IPS DF 6.9 (cell line): ENCODE measurements around the gene DIP2C.
"Not testable (repeated sequence)": the region's sequence is repeated elsewhere in the genome, so short reads cannot be mapped to it uniquely, and the experiment has no call there.

Experiments used
- DNase-seq: peaks from one replicate; pipeline ENCODE4 v3.0.0-alpha.2; 2013; ENCODE audit warnings: low read depth, low spot score
- H3K27ac ChIP-seq: one replicate; pipeline ENCODE4 v1.5.1; 2013; ENCODE audit warnings: low read length, control low read depth
- H3K27me3 ChIP-seq: 2 replicates; pipeline ENCODE4 v1.6.1; 2013; ENCODE audit warnings: mild to moderate bottlenecking, low read length; ENCODE audit not compliant: control insufficient read depth, insufficient read depth
- H3K36me3 ChIP-seq: 2 replicates; pipeline ENCODE4 v1.6.1; 2013; ENCODE audit warnings: low read length; ENCODE audit not compliant: control insufficient read depth, insufficient read depth
- H3K4me1 ChIP-seq: 2 replicates; pipeline ENCODE4 v1.6.1; 2013; ENCODE audit warnings: low read length; ENCODE audit not compliant: control insufficient read depth, insufficient read depth
- H3K4me3 ChIP-seq: 2 replicates; pipeline ENCODE4 v1.5.1; 2013; ENCODE audit warnings: mild to moderate bottlenecking, low read length
- H3K9me3 ChIP-seq: 2 replicates; pipeline ENCODE4 v1.6.1; 2013; ENCODE audit warnings: low read length, inconsistent platforms; ENCODE audit not compliant: control insufficient read depth, insufficient read depth
- WGBS: extraction: QIAGEN DNeasy Blood & Tissue Kit; methylation state at CpG from one replicate; pipeline ENCODE4 v1.1.7; 2013; ENCODE audit warnings: mixed read lengths, missing lambda C conversion rate; ENCODE audit not compliant: insufficient read length, insufficient coverage; 5-methylcytosine and 5-hydroxymethylcytosine counted together

The DIP2C gene

GRCh38 chr10:601660-601963 lies 87.9 kb downstream of the DIP2C start:
- H3K4me3 ChIP-seq, result no peak overlapping the region
- WGBS, result no CpG with 5 or more reads among the region's 12 CpGs
- no peaks in the 10 kb centered on the region for H3K36me3 ChIP-seq
- no peak overlapping the region for H3K27ac ChIP-seq
- no peaks in the 10 kb centered on the region for H3K27me3 ChIP-seq
- DNase-seq, result no peak
- no peaks in the 10 kb centered on the region for H3K9me3 ChIP-seq
- H3K4me1 ChIP-seq, result peaks cover 1% of the 10 kb centered on the region; the same call in 1 of the 2 replicates

DNA sequence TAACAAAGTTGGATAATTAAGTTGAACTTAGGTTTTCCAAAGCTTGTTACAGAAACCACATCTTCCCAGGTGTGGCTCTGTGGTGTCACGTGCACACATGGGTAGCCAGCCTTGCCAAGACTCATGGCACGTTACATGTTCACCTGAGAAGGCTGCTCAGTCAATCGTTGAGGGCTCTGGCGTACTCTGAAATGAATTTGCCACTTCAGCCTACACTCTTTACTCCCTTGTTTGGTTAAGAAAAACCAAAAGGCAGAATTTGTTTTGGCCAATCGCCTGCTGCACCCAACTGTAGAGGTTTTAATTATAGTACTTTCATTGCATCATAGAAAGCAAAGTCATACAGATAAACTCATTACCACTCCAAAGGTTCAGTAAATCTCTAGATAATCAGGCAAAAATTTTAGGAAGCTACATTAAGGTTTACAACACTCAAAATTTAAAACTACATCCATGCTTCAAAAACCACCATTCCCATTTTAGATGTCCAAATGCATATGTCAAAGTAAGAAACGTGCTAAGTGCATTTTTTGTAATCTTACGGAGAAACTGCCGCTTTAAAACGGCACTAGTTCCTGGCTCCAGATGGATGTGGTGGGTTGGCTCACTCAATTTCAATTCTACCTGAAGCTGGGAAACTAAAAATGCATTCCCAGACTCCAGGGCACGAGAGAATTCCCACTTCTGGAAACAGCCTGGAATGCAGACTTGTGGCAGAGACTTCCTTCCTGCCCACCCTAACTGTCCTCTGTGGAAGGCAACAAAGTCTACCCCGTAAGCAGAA lies 88.4 kb downstream of the DIP2C start:
- WGBS, result no CpG with 5 or more reads among the region's 11 CpGs
- peaks cover 1% of the 10 kb centered on the region; the same call in 1 of the 2 replicates for H3K4me1 ChIP-seq
- H3K27ac ChIP-seq, result no peak overlapping the region

GRCh38 chr10:600234-600633 lies 89.2 kb downstream of the DIP2C start:
- no CpG with 5 or more reads among the region's 15 CpGs for WGBS
- DNase-seq, result no peak
- Histone ChIP-seq H3K4me3 (no peak overlapping the region), H3K27ac (no peak overlapping the region), H3K4me1 (peaks cover 1% of the 10 kb centered on the region; the same call in 1 of the 2 replicates), H3K9me3 (no peaks in the 10 kb centered on the region), H3K27me3 (no peaks in the 10 kb centered on the region), H3K36me3 (no peaks in the 10 kb centered on the region)

More for the DNA sequence above, 88.4 kb downstream of the DIP2C start:
- no peak overlapping the region for H3K4me3 ChIP-seq
- H3K9me3 ChIP-seq, result no peaks in the 10 kb centered on the region
- no peak for DNase-seq
- H3K27me3 ChIP-seq, result no peaks in the 10 kb centered on the region
- H3K36me3 ChIP-seq, result no peaks in the 10 kb centered on the region

DNA sequence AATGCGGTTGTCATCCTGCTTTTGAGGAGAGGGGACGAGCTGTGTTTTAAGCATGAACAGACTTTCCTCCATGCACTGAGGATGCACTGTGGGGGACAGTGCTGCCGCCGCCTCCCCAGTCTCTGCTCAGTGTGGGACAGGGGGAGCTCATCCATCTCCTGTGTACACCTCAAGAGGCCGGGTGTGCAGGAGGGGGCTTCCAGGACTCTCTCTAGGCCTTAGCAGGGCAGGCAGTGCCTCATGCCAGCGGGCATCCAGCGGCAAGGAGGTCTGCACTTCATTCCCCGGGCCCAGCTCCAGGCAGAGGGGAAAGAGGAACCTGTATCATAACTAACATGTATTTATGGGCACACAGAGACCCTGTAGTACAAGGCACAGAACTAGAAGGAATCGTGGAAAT lies 89.7 kb downstream of the DIP2C start:
- H3K4me3 ChIP-seq, result no peak overlapping the region
- DNase-seq, result no peak
- H3K36me3 ChIP-seq, result no peaks in the 10 kb centered on the region
- H3K27ac ChIP-seq, result no peak overlapping the region
- H3K9me3 ChIP-seq, result no peaks in the 10 kb centered on the region
- WGBS, result no CpG with 5 or more reads among the region's 9 CpGs
- H3K4me1 ChIP-seq, result peaks cover 1% of the 10 kb centered on the region; the same call in 1 of the 2 replicates
- H3K27me3 ChIP-seq, result no peaks in the 10 kb centered on the region

DNA sequence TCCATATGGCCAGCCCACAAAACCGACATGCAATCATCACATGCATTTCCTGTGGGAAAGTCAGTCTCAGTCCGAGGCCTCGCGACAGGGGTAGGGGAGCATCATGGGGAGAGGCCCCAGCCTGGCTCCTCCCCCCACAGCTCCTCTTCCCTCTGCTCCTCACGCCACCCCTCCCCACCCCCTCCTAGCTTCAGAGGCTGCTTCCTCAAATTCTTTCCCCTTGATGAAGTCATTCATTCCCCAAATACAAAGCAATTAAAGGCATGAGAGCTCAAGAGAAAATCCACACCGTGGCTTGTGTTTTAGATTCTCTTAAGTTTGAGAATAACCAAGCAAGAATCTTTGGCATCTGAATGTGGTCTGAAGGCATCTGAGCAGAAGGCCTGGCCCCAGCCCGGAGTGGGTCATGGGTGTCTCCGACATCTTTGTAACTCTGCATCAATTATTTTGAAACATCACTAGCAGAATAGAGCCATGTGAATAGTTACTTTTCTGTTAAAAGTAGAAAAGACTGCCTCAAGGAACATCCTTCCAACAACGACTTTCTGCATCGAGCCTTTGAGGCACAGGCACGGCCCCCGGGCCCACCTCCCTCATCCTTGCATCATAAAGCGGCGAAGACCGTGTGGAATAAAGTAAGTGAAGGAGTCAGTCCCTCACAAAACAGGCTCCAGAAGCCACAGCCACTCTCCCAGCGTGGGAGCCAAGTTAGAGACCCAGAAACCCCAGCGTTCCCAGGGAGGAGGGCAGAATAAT lies 90.9 kb downstream of the DIP2C start:
- Histone ChIP-seq H3K27ac (no peak overlapping the region), H3K4me1 (peaks cover 1% of the 10 kb centered on the region; the same call in 1 of the 2 replicates), H3K36me3 (no peaks in the 10 kb centered on the region), H3K27me3 (no peaks in the 10 kb centered on the region), H3K9me3 (no peaks in the 10 kb centered on the region), H3K4me3 (no peak overlapping the region)
- no CpG with 5 or more reads among the region's 17 CpGs for WGBS
- DNase-seq, result no peak

DNA sequence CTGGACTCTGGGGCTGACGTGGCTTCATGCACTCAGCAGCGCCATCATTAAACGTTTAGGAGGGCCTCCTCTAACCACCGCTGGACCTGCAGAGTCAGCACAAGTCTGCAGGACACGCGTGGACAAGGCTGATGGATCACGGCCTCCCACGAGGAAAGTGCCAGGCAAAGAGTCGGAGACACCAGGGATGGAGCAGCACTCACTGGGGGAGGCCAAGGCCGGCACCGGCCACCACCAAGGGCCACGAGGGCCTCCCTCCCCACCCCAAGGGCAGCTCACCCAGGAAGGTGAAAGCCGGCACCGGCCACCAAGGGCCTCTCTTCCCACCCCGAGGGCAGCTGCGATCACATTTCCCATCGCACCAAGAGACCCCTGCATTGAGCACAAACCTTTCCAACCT lies 91.5 kb downstream of the DIP2C start:
- Histone ChIP-seq H3K36me3 (no peaks in the 10 kb centered on the region), H3K4me3 (no peak overlapping the region), H3K9me3 (no peaks in the 10 kb centered on the region), H3K27ac (no peak overlapping the region), H3K4me1 (peaks cover 1% of the 10 kb centered on the region; the same call in 1 of the 2 replicates), H3K27me3 (no peaks in the 10 kb centered on the region)
- WGBS, result no CpG with 5 or more reads among the region's 17 CpGs
- no peak for DNase-seq

GRCh38 chr10:596725-597345 lies 92.6 kb downstream of the DIP2C start:
- peaks cover 1% of the 10 kb centered on the region; the same call in 1 of the 2 replicates for H3K4me1 ChIP-seq
- H3K4me3 ChIP-seq, result no peak overlapping the region
- no peak for DNase-seq
- no CpG with 5 or more reads among the region's 17 CpGs for WGBS
- no peaks in the 10 kb centered on the region for H3K9me3 ChIP-seq
- no peak overlapping the region for H3K27ac ChIP-seq
- no peaks in the 10 kb centered on the region for H3K36me3 ChIP-seq
- H3K27me3 ChIP-seq, result no peaks in the 10 kb centered on the region

GRCh38 chr10:596131-596530 lies 93.3 kb downstream of the DIP2C start:
- not testable (repeated sequence) for DNase-seq, H3K27ac ChIP-seq, H3K27me3 ChIP-seq, H3K9me3 ChIP-seq, H3K4me1 ChIP-seq, H3K36me3 ChIP-seq, H3K4me3 ChIP-seq
- WGBS, result no CpG with 5 or more reads among the region's 10 CpGs

GRCh38 chr10:595473-595872 lies 94.0 kb downstream of the DIP2C start:
- no peak for DNase-seq
- no CpG with 5 or more reads among the region's 12 CpGs for WGBS
- Histone ChIP-seq H3K27ac (no peak overlapping the region), H3K9me3 (no peaks in the 10 kb centered on the region), H3K27me3 (no peaks in the 10 kb centered on the region), H3K36me3 (no peaks in the 10 kb centered on the region), H3K4me1 (peaks cover 1% of the 10 kb centered on the region; the same call in 1 of the 2 replicates), H3K4me3 (no peak overlapping the region)

DNA sequence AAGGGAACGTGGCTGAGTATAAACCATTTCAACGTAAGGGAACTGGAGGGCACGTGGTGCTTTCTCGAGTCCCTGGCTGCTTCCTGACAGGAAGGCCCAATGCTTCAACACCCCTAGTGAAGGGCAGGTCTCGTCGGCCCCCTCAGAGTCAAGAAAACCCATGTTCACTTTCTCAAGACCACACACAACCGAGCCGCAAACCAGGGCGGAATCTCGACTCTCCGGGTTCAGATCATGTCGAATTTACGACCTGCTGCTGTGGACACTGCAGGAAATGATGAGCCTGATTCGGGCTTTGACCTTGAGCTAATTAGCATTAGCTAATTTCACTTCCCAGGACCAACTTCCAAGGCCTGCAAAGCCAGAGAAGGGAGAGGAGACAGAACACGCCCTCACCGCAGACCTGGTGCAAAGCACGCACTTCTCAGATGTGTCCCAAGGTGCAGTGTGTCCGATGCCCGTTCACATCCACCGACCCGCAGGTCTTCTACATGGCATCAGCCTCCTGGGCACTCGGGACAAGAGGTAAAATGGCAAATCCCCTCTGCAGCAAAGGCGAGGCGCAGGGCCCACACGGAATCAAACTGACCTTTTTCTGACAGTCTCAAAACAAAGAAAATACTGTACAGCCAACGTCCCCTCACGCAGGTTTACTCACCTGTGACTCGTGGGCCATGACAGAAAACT lies 94.7 kb downstream of the DIP2C start:
- Histone ChIP-seq H3K9me3 (no peaks in the 10 kb centered on the region), H3K4me3 (no peak overlapping the region), H3K4me1 (peaks cover 1% of the 10 kb centered on the region; the same call in 1 of the 2 replicates), H3K27me3 (no peaks in the 10 kb centered on the region), H3K36me3 (no peaks in the 10 kb centered on the region), H3K27ac (no peak overlapping the region)
- no peak for DNase-seq
- whole genome bisulfite sequencing, result no CpG with 5 or more reads among the region's 28 CpGs
